Right lobe of liver (tissue), 6 donors: ENCODE results near the gene BSPRY. TPM values are rescaled to one million over a fixed set of nuclear protein-coding genes. Genes with fewer than 3 reads are reported as not detected.

ENCODE experiments used
- ATAC-seq, 4 donors: fragments of 200-7000 bp; cut with Tn5 transposase; one replicate each; pipeline ENCODE4 v1.9.1; 2020; ENCODE audit warnings: mild to moderate bottlenecking in 4 of 4, moderate library complexity in 4 of 4
- DNase-seq, 3 donors: peaks; one replicate each; pipeline ENCODE4 v3.0.0-alpha.2; 2020
- H3K27ac ChIP-seq, 3 donors: fragments of 200-600 bp; one replicate each; pipeline ENCODE4 v1.8.0; 2022
- H3K27me3 ChIP-seq, 2 donors: fragments of 200-600 bp; one replicate each; pipeline ENCODE4 v1.8.0; 2022
- H3K36me3 ChIP-seq, 4 donors: fragments of 200-600 bp; sonication (generic) in 1 of 4; one replicate each; pipeline versions ENCODE4 v1.5.1 to v1.8.0; 2017 to 2022; ENCODE audit warnings: control low read depth in 1 of 4
- H3K4me1 ChIP-seq, 4 donors: fragments of 200-600 bp; sonication (generic) in 1 of 4; one replicate each; pipeline versions ENCODE4 v1.5.1 to v1.8.0; 2017 to 2022; ENCODE audit warnings: control low read depth in 1 of 4
- H3K4me3 ChIP-seq, 3 donors: fragments of 200-600 bp; one replicate each; pipeline ENCODE4 v1.8.0; 2022
- H3K9me3 ChIP-seq, 4 donors: fragments of 200-600 bp; sonication (generic) in 1 of 4; one replicate each; pipeline versions ENCODE4 v1.5.1 to v1.8.0; 2017 to 2022; ENCODE audit warnings: control low read depth in 1 of 4
- CTCF ChIP-seq, 4 donors: fragments of 200-600 bp in 3 of 4; fragments of 450-650 bp in 1 of 4; IDR thresholded peaks; one replicate each; pipeline versions ENCODE4 v1.5.1 to v1.8.0; 2016 to 2022; ENCODE audit warnings: antibody characterized with exemption in 4 of 4, mild to moderate bottlenecking in 2 of 4
- POLR2A ChIP-seq: fragments of 450-650 bp; IDR thresholded peaks from one replicate; pipeline ENCODE4 v1.6.1; 2017; ENCODE audit warnings: antibody characterized with exemption, mild to moderate bottlenecking
- WGBS: methylation state at CpG from one replicate; pipeline ENCODE4 v1.1.6; 2018; ENCODE audit warnings: low coverage, low lambda C conversion rate; ENCODE audit not compliant: insufficient coverage; ENCODE audit errors: missing lambda C conversion rate; 5-methylcytosine and 5-hydroxymethylcytosine counted together
- intact Hi-C, 2 donors: fragments of 100-400 bp; cut with DNase I; formaldehyde crosslinking; loops; one replicate each; pipeline versions ENCODE4 v1.11.2 to v1.14.1; 2022
- total RNA-seq, 6 experiments: library from RNA; depleted of rRNA in 2 of 6; stranded (reverse); fragments of >200 nt in 2 of 6; fragmentation: NEBNext Ultra II Directional in 3 of 6; extraction: Animal tissue kit (Norgen Biotek cat#: 25700) in 3 of 6; gene quantifications; one replicate each; pipeline versions ENCODE4 v1.1.0 to v1.2.4, GENCODE V29; 2016 to 2023
- donor health status: DM: no; HTN: yes; CAD: no.
- donor health status: DM: no; HTN: no; CAD: no.
- donor health status: DM: no; HTN: no; CAD: no.
- donor health status: DM: no; HTN: yes; CAD: no.
- donor health status: DM: no; HTN: yes; CAD: no.

Gene BSPRY
- total RNA-seq, 6 experiments from 2014 or later, result 0.24 to 1.4 (median 0.78) TPM

GRCh38 chr9:113306566-113306965, 42.8 kb upstream of the BSPRY start:
- H3K4me3 ChIP-seq, result no peak overlapping the region
- intact Hi-C loops, result no loop called here
- ATAC-seq (no peak), DNase-seq (no peak)
- no peak overlapping the region for H3K27ac ChIP-seq
- no peaks in the 10 kb centered on the region for H3K4me1 ChIP-seq
- H3K27me3 ChIP-seq, result no peaks in the 10 kb centered on the region
- whole genome bisulfite sequencing, result 73% methylated on average over 1 of the region's 1 CpG
- no peak for TF ChIP-seq CTCF (IDR thresholded peaks at IDR 0.05)
- TF ChIP-seq POLR2A, result no peak
- no peaks in the 10 kb centered on the region for H3K36me3 ChIP-seq
- no peaks in the 10 kb centered on the region for H3K9me3 ChIP-seq

- H3K9me3 ChIP-seq, result no peaks in the 10 kb centered on the region
- no peaks in the 10 kb centered on the region for H3K4me1 ChIP-seq
- TF ChIP-seq POLR2A (no peak), CTCF (IDR thresholded peaks at IDR 0.05) (no peak)
- no peak overlapping the region for H3K4me3 ChIP-seq
- DNase-seq (no peak), ATAC-seq (no peak)
- 65% methylated on average over 6 of the region's 8 CpGs for WGBS
- no peaks in the 10 kb centered on the region for H3K36me3 ChIP-seq
- no peaks in the 10 kb centered on the region for H3K27me3 ChIP-seq
- H3K27ac ChIP-seq, result no peak overlapping the region
- intact Hi-C loops, result no loop called here
These were observed 41.9 kb upstream of the BSPRY start for GRCh38 chr9:113307396-113307975.

GRCh38 chr9:113309204-113309813, 40.0 kb upstream of the BSPRY start:
- 2% methylated on average over 2 of the region's 2 CpGs for WGBS
- intact Hi-C loops, result no loop called here
- ATAC-seq (peak; percentile 75 to 79 (median 78)), DNase-seq (no peak)
- no peaks in the 10 kb centered on the region for H3K36me3 ChIP-seq
- H3K4me3 ChIP-seq, result no peak overlapping the region
- H3K27me3 ChIP-seq, result no peaks in the 10 kb centered on the region
- no peak overlapping the region for H3K27ac ChIP-seq
- no peaks in the 10 kb centered on the region for H3K4me1 ChIP-seq
- no peak for TF ChIP-seq POLR2A
- peak; percentile 70 to 85 (median 79) for TF ChIP-seq CTCF (IDR thresholded peaks at IDR 0.05)
- H3K9me3 ChIP-seq, result no peaks in the 10 kb centered on the region

DNA sequence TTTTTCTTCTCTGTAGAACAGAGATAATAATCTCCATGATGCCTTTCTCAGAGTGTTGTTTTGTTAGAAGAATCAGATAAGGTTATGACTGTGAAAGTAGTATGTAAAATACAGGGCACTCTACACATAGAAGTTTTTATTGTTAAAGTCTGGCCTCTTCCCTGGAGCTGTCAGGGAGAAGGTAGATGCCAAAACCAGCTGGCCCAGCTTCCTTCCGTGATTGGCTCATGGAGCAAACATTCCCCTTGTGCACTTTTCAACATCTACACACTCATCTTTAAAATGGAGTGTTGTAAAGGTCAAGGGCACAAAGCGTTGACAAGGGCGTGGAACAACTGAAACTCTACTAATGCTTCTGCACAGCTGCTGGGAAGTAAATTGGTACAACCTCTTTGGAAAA, 38.8 kb upstream of the BSPRY start:
- no peaks in the 10 kb centered on the region for H3K27me3 ChIP-seq
- H3K27ac ChIP-seq, result no peak overlapping the region
- H3K4me1 ChIP-seq, result no peaks in the 10 kb centered on the region
- TF ChIP-seq POLR2A (no peak), CTCF (IDR thresholded peaks at IDR 0.05) (no peak)
- DNase-seq (no peak), ATAC-seq (no peak)
- intact Hi-C loops, result loop anchor here in 1 of 2 donors (5.0 kb wide), 1 partner anchor 97 kb away; no protein-coding TSS in a partner anchor
- H3K36me3 ChIP-seq, result no peaks in the 10 kb centered on the region
- H3K9me3 ChIP-seq, result no peaks in the 10 kb centered on the region
- 43% methylated on average over 3 of the region's 3 CpGs for WGBS
- H3K4me3 ChIP-seq, result no peak overlapping the region
